Measurements from ENCODE around the gene OR1M1.

DNA sequence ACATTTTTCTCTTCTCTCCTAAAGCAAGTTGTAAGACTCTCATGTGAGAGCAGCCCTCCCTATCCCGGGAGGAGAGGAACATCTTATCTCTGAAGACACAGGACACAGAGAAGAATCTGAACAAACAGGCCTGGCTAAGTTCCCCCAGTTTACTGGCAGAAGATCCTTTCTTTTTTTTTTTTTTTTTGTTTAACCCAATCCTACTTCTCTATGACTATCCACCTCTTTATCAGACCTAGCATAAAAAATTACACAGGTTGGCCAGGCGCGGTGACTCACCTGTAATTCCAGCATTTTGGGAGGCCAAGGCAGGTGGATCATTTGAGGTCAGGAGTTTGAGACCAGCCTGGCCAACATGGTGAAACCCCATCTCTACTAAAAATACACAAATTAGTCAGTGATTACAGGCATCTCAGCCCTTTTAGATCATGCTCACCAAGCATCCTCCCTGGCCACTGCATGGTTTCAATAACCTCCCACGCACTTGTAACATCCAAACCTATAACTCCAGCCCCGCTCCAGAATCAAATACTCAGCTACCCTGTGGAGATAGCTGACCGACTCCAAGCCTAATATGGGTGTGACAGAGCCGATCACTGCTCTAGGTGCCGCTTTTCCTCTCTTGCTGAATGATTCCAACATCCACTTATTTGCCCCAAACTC is 49.3 kb upstream of the OR1M1 start:
- no peak for TF ChIP-seq CTCF (IDR thresholded peaks at IDR 0.05; ENCODE audit: insufficient read depth, low read length, poor library complexity, severe bottlenecking)
- TF ChIP-seq EZH2phosphoT487 (conservative IDR thresholded peaks at IDR 0.05; ENCODE audit: low read length), result no peak

Data from SU-DHL-6 (cell line).